Panc1 (cell line): ENCODE data around the gene WWOX. TPM values are rescaled to one million over a fixed set of nuclear protein-coding genes. Genes with fewer than 3 reads are reported as not detected.
"Not testable (repeated sequence)": the region's sequence is repeated elsewhere in the genome, so short reads cannot be mapped to it uniquely, and the experiment has no call there.

Source experiments
- ATAC-seq: fragments of 200-7000 bp; cut with Tn5 transposase; 2 replicates; pipeline ENCODE4 v1.9.1; 2020; ENCODE audit warnings: mild to moderate bottlenecking, moderate library complexity
- BruUV-seq: library from RNA; stranded (reverse); fragments of 400-500 nt; replicated peaks from 2 replicates; lab custom pipeline; 2021; lab: Mats Ljungman, UMichigan
- CTCF ChIA-PET: fragments of 300-600 bp; sonication (Branson Sonifier 250); formaldehyde crosslinking; loops from one replicate; lab custom pipeline; 2022; ENCODE audit warnings: antibody characterized with exemption; lab: Charles Lee
- POLR2A ChIA-PET: fragments of 300-600 bp; sonication (Branson Sonifier 250); formaldehyde crosslinking; loops from one replicate; lab custom pipeline; 2022; ENCODE audit warnings: antibody characterized with exemption; lab: Charles Lee
- DNase-seq: peaks from one replicate; pipeline ENCODE4 v3.0.0-alpha.2; 2010; ENCODE audit warnings: low read depth, low spot score
- H3K27ac ChIP-seq: 2 replicates; pipeline ENCODE4 v1.5.1; 2011; ENCODE audit warnings: mild to moderate bottlenecking, low read length, inconsistent platforms
- H3K27me3 ChIP-seq: fragments of 200-500 bp; sonication (Bioruptor generic); 2 replicates; pipeline ENCODE4 v1.6.0; 2014; ENCODE audit warnings: low read length, inconsistent platforms; ENCODE audit not compliant: control insufficient read depth, insufficient read depth
- H3K36me3 ChIP-seq: fragments of 200-500 bp; sonication (Bioruptor generic); 2 replicates; pipeline ENCODE4 v1.5.1; 2014; ENCODE audit warnings: inconsistent platforms, mild to moderate bottlenecking, low read length, moderate library complexity; ENCODE audit not compliant: control insufficient read depth, insufficient read depth
- H3K4me1 ChIP-seq: 2 replicates; pipeline ENCODE4 v1.5.1; 2011; ENCODE audit warnings: inconsistent platforms, mild to moderate bottlenecking, low read length, moderate library complexity; ENCODE audit not compliant: control insufficient read depth, insufficient read depth
- H3K4me3 ChIP-seq, 2 experiments: 2 replicates each; pipeline ENCODE4 v1.5.1; 2011 to 2012; ENCODE audit warnings: low read depth in 2 of 2, low read length in 2 of 2, mild to moderate bottlenecking in 2 of 2, inconsistent platforms in 1 of 2, moderate library complexity in 1 of 2
- H3K9me3 ChIP-seq: fragments of 200-500 bp; sonication (Bioruptor generic); 2 replicates; pipeline ENCODE4 v1.5.1; 2014; ENCODE audit warnings: low read depth, mild to moderate bottlenecking, inconsistent platforms, low read length, moderate library complexity; ENCODE audit not compliant: control insufficient read depth, insufficient read depth
- CTCF ChIP-seq: fragments of 450-650 bp; IDR thresholded peaks from 2 replicates; pipeline ENCODE4 v1.5.1; 2017; ENCODE audit warnings: mild to moderate bottlenecking
- POLR2AphosphoS5 ChIP-seq: IDR thresholded peaks from 2 replicates; pipeline ENCODE4 v1.6.1; 2012; ENCODE audit warnings: mild to moderate bottlenecking, low read depth, low read length, moderate library complexity
- REST ChIP-seq, 2 experiments: IDR thresholded peaks; 2 replicates each; pipeline ENCODE4 v1.6.1; 2011 to 2012; ENCODE audit warnings: low read depth in 2 of 2, control low read depth in 1 of 2, low read length in 1 of 2, mild to moderate bottlenecking in 1 of 2, moderate library complexity in 1 of 2; ENCODE audit not compliant: insufficient read depth in 1 of 2
- SIN3A ChIP-seq: IDR thresholded peaks from 2 replicates; pipeline ENCODE4 v1.6.1; 2012; ENCODE audit warnings: low read depth, mild to moderate bottlenecking, low read length, moderate library complexity, borderline replicate concordance; ENCODE audit not compliant: insufficient read depth
- TCF7L2 ChIP-seq: IDR thresholded peaks from 2 replicates; pipeline ENCODE4 v1.6.1; 2011; ENCODE audit warnings: mild to moderate bottlenecking, low read depth, low read length, inconsistent platforms
- in situ Hi-C: cut with HindIII; loops from 2 replicates; pipeline ENCODE4 v1.10.0; 2016; ENCODE audit warnings: low sequenced_read_pairs, low pct_unique_long_range_greater_than_20kb
- intact Hi-C: fragments of 100-400 bp; cut with micrococcal nuclease; formaldehyde crosslinking; loops from one replicate; pipeline ENCODE4 v1.10.0; 2022; ENCODE audit not compliant: unreplicated experiment
- total RNA-seq: library from RNA; stranded (reverse); gene quantifications from one replicate; pipeline ENCODE4 v1.2.1, GENCODE V29; 2021; ENCODE audit not compliant: unreplicated experiment

Gene WWOX
- total RNA-seq, 1 experiment from 2014 or later, result 12.5 TPM

GRCh38 chr16:78599271-78599670, 499.8 kb downstream of the WWOX start:
- no peaks in the 10 kb centered on the region for H3K36me3 ChIP-seq
- intact Hi-C loops, result no loop called here
- TF ChIP-seq REST (IDR thresholded peaks at IDR 0.05; ENCODE audit: insufficient read depth in 1 of 2, low read depth in 2 of 2, low read length in 1 of 2) (no peak), POLR2AphosphoS5 (no peak), TCF7L2 (no peak), CTCF (no peak), SIN3A (no peak)
- ATAC-seq (no peak), DNase-seq (no peak)
- in situ Hi-C loops, result no loop called here
- H3K4me1 ChIP-seq, result no peaks in the 10 kb centered on the region
- BruUV-seq, result no TSS peak
- no peak overlapping the region for H3K4me3 ChIP-seq
- CTCF ChIA-PET, result no interaction called here
- no peak overlapping the region for H3K27ac ChIP-seq
- POLR2A ChIA-PET, result no interaction called here
- no peaks in the 10 kb centered on the region for H3K9me3 ChIP-seq
- H3K27me3 ChIP-seq, result no peaks in the 10 kb centered on the region

- H3K4me1 ChIP-seq, H3K27me3 ChIP-seq, H3K36me3 ChIP-seq, DNase-seq, intact Hi-C loops, H3K9me3 ChIP-seq, ATAC-seq, H3K4me3 ChIP-seq, POLR2A ChIA-PET, CTCF ChIA-PET, H3K27ac ChIP-seq, in situ Hi-C loops, BruUV-seq: not testable (repeated sequence)
Observed at GRCh38 chr16:78604423-78605062, 505.1 kb downstream of the WWOX start.

GRCh38 chr16:78605548-78606101, 506.2 kb downstream of the WWOX start:
- TF ChIP-seq SIN3A (no peak), REST (IDR thresholded peaks at IDR 0.05; ENCODE audit: insufficient read depth in 1 of 2, low read depth in 2 of 2, low read length in 1 of 2) (no peak), CTCF (no peak), TCF7L2 (no peak), POLR2AphosphoS5 (no peak)
- no peaks in the 10 kb centered on the region for H3K36me3 ChIP-seq
- intact Hi-C loops (no loop called here), in situ Hi-C loops (no loop called here)
- H3K9me3 ChIP-seq, result no peaks in the 10 kb centered on the region
- H3K4me3 ChIP-seq, result no peak overlapping the region
- DNase-seq (no peak), ATAC-seq (no peak)
- ChIA-PET CTCF (no interaction called here), POLR2A (no interaction called here)
- H3K27ac ChIP-seq, result no peak overlapping the region
- H3K27me3 ChIP-seq, result no peaks in the 10 kb centered on the region
- no peaks in the 10 kb centered on the region for H3K4me1 ChIP-seq
- no TSS peak for BruUV-seq
